PC-9 (cell line): ENCODE measurements around the gene CBFB.

Experiments
- EZH2 ChIP-seq: fragments of 200-600 bp; sonication (generic); IDR thresholded peaks from 2 replicates; pipeline ENCODE4 v1.8.0; 2017; ENCODE audit warnings: antibody characterized with exemption, low read depth
- TF ChIP-seq, protein P1 (sequence below): fragments of 200-600 bp; sonication (generic); conservative IDR thresholded peaks from 2 replicates; pipeline ENCODE4 v1.6.1; 2017; ENCODE audit warnings: mixed run types, antibody characterized with exemption, mild to moderate bottlenecking, moderate library complexity

DNA sequence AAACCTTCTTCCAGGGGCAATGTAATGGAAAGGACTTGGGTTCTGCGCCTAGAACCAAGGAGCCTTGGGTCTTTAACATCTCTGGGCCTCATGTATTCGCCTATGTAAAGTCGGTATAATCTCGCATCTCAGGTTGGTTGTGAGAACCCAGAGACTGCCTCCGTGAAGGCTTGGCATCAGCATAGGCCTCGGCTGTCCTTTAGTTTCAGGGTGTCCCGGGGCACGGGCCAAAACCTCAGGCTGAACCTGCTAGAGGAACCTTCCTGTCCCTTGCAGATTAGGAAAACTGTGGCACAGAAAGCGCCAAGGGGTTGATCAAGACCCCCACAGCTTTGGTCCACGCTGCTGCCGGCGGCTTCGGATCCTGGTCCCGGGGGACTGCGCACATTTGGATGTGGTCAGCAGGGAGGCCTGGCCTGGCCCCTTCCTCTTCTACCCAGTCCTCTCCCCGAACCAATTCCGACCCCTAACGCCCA lies 80.0 kb downstream of the CBFB start:
- TF ChIP-seq, protein P1, sequence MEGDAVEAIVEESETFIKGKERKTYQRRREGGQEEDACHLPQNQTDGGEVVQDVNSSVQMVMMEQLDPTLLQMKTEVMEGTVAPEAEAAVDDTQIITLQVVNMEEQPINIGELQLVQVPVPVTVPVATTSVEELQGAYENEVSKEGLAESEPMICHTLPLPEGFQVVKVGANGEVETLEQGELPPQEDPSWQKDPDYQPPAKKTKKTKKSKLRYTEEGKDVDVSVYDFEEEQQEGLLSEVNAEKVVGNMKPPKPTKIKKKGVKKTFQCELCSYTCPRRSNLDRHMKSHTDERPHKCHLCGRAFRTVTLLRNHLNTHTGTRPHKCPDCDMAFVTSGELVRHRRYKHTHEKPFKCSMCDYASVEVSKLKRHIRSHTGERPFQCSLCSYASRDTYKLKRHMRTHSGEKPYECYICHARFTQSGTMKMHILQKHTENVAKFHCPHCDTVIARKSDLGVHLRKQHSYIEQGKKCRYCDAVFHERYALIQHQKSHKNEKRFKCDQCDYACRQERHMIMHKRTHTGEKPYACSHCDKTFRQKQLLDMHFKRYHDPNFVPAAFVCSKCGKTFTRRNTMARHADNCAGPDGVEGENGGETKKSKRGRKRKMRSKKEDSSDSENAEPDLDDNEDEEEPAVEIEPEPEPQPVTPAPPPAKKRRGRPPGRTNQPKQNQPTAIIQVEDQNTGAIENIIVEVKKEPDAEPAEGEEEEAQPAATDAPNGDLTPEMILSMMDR: no peak
- no peak for TF ChIP-seq EZH2
